K562 (cell line): Measurements from ENCODE around the gene C2orf81.

ENCODE experiments used
- CHD2 ChIP-seq: IDR thresholded peaks from 2 replicates; pipeline ENCODE4 v1.6.1; 2011; ENCODE audit warnings: low read depth, low read length
- HDGF ChIP-seq: fragments of 450-650 bp; IDR thresholded peaks from 2 replicates; pipeline ENCODE4 v1.6.1; 2016
- MXI1 ChIP-seq: IDR thresholded peaks from 2 replicates; pipeline ENCODE4 v1.6.1; 2011; ENCODE audit warnings: low read depth, mild to moderate bottlenecking, improper control_type of control experiment, low read length
- ZNF263 ChIP-seq: sonication (generic); formaldehyde crosslinking; IDR thresholded peaks from 2 replicates; pipeline ENCODE4 v1.8.0; 2022; ENCODE audit warnings: mild to moderate bottlenecking, missing genetic modification reagents, borderline replicate concordance

- TF ChIP-seq MXI1 = no peak
- no peak for TF ChIP-seq CHD2
- no peak for TF ChIP-seq ZNF263 (CRISPR knock-in tag)
- no peak for TF ChIP-seq HDGF
These were observed 19.8 kb upstream of the C2orf81 start for GRCh38 chr2:74441170-74441689.
